GM08714 (cell line): Measurements from ENCODE around the gene LRTM2.

Experiments used
- H3K4me3 ChIP-seq: fragments of 200-500 bp; sonication (Bioruptor generic); 2 replicates; pipeline ENCODE4 v1.5.1; 2014; ENCODE audit warnings: mild to moderate bottlenecking, low read length, inconsistent platforms
- ZNF274 ChIP-seq: IDR thresholded peaks from 2 replicates; pipeline ENCODE4 v1.6.1; 2012; ENCODE audit warnings: mild to moderate bottlenecking, low read depth, low read length

LRTM2 gene

GRCh38 chr12:1820191-1820895 lies at the start of gene LRTM2:
Gene LRTM2, plus strand, starts transcription at chr12:1820565. Its CDS starts 7,584 bp downstream, at chr12:1828149.
- H3K4me3 ChIP-seq, result no peak within 1 kb of the TSS
- no peak for TF ChIP-seq ZNF274

GRCh38 chr12:1773937-1774655 lies 46.3 kb upstream of the LRTM2 start:
- no peak for TF ChIP-seq ZNF274
- no peak overlapping the region for H3K4me3 ChIP-seq

- H3K4me3 ChIP-seq, result no peak overlapping the region
- no peak for TF ChIP-seq ZNF274
These were observed 44.0 kb upstream of the LRTM2 start for GRCh38 chr12:1776170-1776921.

GRCh38 chr12:1777798-1778197 lies 42.6 kb upstream of the LRTM2 start:
- TF ChIP-seq ZNF274, result no peak
- no peak overlapping the region for H3K4me3 ChIP-seq

- no peak for TF ChIP-seq ZNF274
These were observed 41.5 kb upstream of the LRTM2 start for GRCh38 chr12:1778911-1779310.

GRCh38 chr12:1779783-1780182 lies 40.6 kb upstream of the LRTM2 start:
- no peak for TF ChIP-seq ZNF274

More at GRCh38 chr12:1778911-1779310, 41.5 kb upstream of the LRTM2 start:
- H3K4me3 ChIP-seq, result no peak overlapping the region

GRCh38 chr12:1781772-1782171 lies 38.6 kb upstream of the LRTM2 start:
- TF ChIP-seq ZNF274, result no peak
- no peak overlapping the region for H3K4me3 ChIP-seq

More at GRCh38 chr12:1779783-1780182, 40.6 kb upstream of the LRTM2 start:
- no peak overlapping the region for H3K4me3 ChIP-seq

- TF ChIP-seq ZNF274, result no peak
- H3K4me3 ChIP-seq, result no peak overlapping the region
These were observed 38.1 kb upstream of the LRTM2 start for GRCh38 chr12:1782215-1782614.

GRCh38 chr12:1787714-1788113 lies 32.7 kb upstream of the LRTM2 start:
- TF ChIP-seq ZNF274, result no peak
- H3K4me3 ChIP-seq, result no peak overlapping the region

GRCh38 chr12:1790444-1790843 lies 29.9 kb upstream of the LRTM2 start:
- TF ChIP-seq ZNF274, result no peak
- no peak overlapping the region for H3K4me3 ChIP-seq

- no peak overlapping the region for H3K4me3 ChIP-seq
- TF ChIP-seq ZNF274, result no peak
These were observed 29.1 kb upstream of the LRTM2 start for GRCh38 chr12:1791104-1791841.

GRCh38 chr12:1792406-1792805 lies 28.0 kb upstream of the LRTM2 start:
- no peak for TF ChIP-seq ZNF274
- no peak overlapping the region for H3K4me3 ChIP-seq

GRCh38 chr12:1793426-1794210 lies 26.7 kb upstream of the LRTM2 start:
- H3K4me3 ChIP-seq, result no peak overlapping the region
- TF ChIP-seq ZNF274, result no peak
